GM12873 (cell line): ENCODE data around the gene ITPK1.

Experiments
- CTCF ChIP-seq: IDR thresholded peaks from 2 replicates; pipeline ENCODE4 v1.5.1; 2012; ENCODE audit warnings: low read depth, mild to moderate bottlenecking, moderate library complexity, low read length, control low read depth; ENCODE audit not compliant: insufficient read depth; ENCODE audit errors: missing control alignments

ITPK1 gene

GRCh38 chr14:92946847-92947545 lies 168.7 kb downstream of the ITPK1 start:
- no peak for TF ChIP-seq CTCF

GRCh38 chr14:92945959-92946846 lies 169.5 kb downstream of the ITPK1 start:
- TF ChIP-seq CTCF = no peak

- no peak for TF ChIP-seq CTCF
Measured at GRCh38 chr14:92945544-92945943, 170.2 kb downstream of the ITPK1 start.

- no peak for TF ChIP-seq CTCF
Measured at GRCh38 chr14:92944976-92945375, 170.7 kb downstream of the ITPK1 start.

GRCh38 chr14:92943855-92944570 lies 171.7 kb downstream of the ITPK1 start:
- no peak for TF ChIP-seq CTCF

- TF ChIP-seq CTCF = no peak
Measured at GRCh38 chr14:92942976-92943710, 172.6 kb downstream of the ITPK1 start.
